Measurements from ENCODE around the gene POLE3. TPM values are rescaled to one million over a fixed set of nuclear protein-coding genes. Genes with fewer than 3 reads are reported as not detected.
"Not testable (repeated sequence)": the region's sequence is repeated elsewhere in the genome, so short reads cannot be mapped to it uniquely, and the experiment has no call there.

The POLE3 gene
- total RNA-seq, 1 experiment from 2014 or later = 105 TPM

- Histone ChIP-seq H3K79me2 (ENCODE audit: low read length) (no peaks in the 10 kb centered on the region), H3K9ac (ENCODE audit: low read length) (no peak overlapping the region), H3K4me3 (ENCODE audit: low read length) (no peak overlapping the region), H3K4me2 (ENCODE audit: low read depth, low read length, poor library complexity, severe bottlenecking) (no peak overlapping the region), H3K36me3 (ENCODE audit: insufficient read depth, low read length) (peaks cover 6% of the 10 kb centered on the region; the same call in 1 of the 2 replicates), H3K4me1 (ENCODE audit: low read length) (no peaks in the 10 kb centered on the region), H3K9me2 (replicated peaks; ENCODE audit: insufficient read depth, low read length) (no peaks in the 10 kb centered on the region), H3K9me3 (ENCODE audit: low read length) (no peaks in the 10 kb centered on the region), H2AFZ (ENCODE audit: low read length) (no peak overlapping the region), H3K27me3 (ENCODE audit: low read length) (no peaks in the 10 kb centered on the region), H4K20me1 (ENCODE audit: insufficient read depth, low read depth, low read length) (no peaks in the 10 kb centered on the region), H3K27ac (ENCODE audit: low read length) (no peak overlapping the region)
- DNase-seq = no peak
Measured at GRCh38 chr9:113387560-113388230, 22.8 kb downstream of the POLE3 start.

DNA sequence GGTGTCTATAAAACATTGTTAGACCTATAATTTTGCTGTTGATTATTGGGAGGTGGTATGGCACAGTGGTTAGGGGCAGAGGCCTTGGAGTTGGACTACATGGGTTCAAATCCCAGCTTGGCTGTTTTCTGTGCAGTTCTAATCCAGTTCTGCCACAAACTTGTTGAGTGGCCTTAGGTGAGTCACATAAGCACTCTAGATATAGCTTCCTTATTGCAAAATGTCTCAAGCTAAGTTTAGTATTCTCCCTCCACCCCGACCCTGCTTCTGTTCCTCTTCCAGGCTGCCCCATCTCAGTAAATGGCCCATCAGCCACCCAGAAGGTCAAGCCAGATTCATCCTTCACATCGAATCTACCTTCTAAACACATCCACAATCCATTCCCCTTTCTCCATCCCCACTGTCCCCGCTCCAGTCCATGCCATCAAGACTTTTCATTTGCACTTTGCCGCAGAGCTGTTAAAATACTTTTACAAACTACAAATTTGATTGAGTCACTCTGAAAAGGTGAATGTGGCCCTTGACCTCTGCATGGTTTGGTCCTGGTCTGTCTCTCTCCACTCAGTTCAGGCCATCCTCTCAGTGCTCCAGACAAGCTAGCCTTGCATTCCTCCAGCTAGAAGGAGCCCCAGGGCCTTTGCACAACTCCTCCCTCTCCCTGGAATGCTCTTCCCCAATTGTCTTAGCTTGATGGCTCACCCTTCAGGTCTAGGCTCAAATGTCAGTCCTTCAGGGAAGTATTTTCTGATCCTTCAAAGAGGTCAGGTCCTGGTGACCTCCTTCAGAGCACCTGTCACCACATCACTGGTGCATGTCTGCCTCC, 23.7 kb downstream of the POLE3 start:
- Histone ChIP-seq H3K79me2 (ENCODE audit: low read length) (no peaks in the 10 kb centered on the region), H3K27me3 (ENCODE audit: low read length) (no peaks in the 10 kb centered on the region), H3K4me1 (ENCODE audit: low read length) (no peaks in the 10 kb centered on the region), H3K4me2 (ENCODE audit: low read depth, low read length, poor library complexity, severe bottlenecking) (no peak overlapping the region), H3K9me3 (ENCODE audit: low read length) (no peaks in the 10 kb centered on the region), H3K27ac (ENCODE audit: low read length) (no peak overlapping the region), H2AFZ (ENCODE audit: low read length) (no peak overlapping the region), H4K20me1 (ENCODE audit: insufficient read depth, low read depth, low read length) (no peaks in the 10 kb centered on the region), H3K9ac (ENCODE audit: low read length) (no peak overlapping the region), H3K4me3 (ENCODE audit: low read length) (no peak overlapping the region), H3K9me2 (replicated peaks; ENCODE audit: insufficient read depth, low read length) (no peaks in the 10 kb centered on the region), H3K36me3 (ENCODE audit: insufficient read depth, low read length) (peaks cover 6% of the 10 kb centered on the region; the same call in 1 of the 2 replicates)
- no peak for DNase-seq

DNA sequence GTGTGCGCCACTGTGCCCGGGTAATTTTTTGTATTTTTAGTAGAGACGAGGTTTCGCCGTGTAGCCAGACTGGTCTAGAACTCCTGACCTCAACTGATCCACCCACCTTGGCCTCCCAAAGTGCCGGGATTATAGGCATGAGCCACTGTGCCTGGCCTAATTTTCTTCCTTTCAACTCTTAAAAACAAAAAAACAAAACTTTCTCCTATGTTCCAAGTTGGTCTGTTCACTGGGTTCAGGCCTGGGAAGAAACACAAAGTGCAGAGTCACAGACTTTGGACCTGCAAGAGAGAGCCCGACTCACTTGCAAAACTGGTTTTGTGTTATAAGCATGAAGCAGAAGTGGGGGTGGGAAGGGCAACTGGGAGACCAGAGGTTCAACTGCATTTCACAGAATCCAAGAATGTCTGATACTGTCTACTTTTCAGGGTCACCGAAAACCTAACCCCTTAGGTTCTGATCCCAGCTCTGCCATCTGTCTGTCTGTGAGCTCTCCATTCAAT, 28.5 kb downstream of the POLE3 start:
- no peaks in the 10 kb centered on the region for H4K20me1 ChIP-seq (ENCODE audit: insufficient read depth, low read depth, low read length)
- no peak overlapping the region for H3K27ac ChIP-seq (ENCODE audit: low read length)
- H3K4me2 ChIP-seq (ENCODE audit: low read depth, low read length, poor library complexity, severe bottlenecking) = no peak overlapping the region
- DNase-seq = no peak
- H3K4me3 ChIP-seq (ENCODE audit: low read length) = no peak overlapping the region
- H3K9ac ChIP-seq (ENCODE audit: low read length) = no peak overlapping the region
- no peak overlapping the region for H2AFZ ChIP-seq (ENCODE audit: low read length)
- no peaks in the 10 kb centered on the region for H3K79me2 ChIP-seq (ENCODE audit: low read length)
- H3K36me3 ChIP-seq (ENCODE audit: insufficient read depth, low read length) = no peaks in the 10 kb centered on the region
- peaks cover 7% of the 10 kb centered on the region; the same call in 1 of the 2 replicates for H3K4me1 ChIP-seq (ENCODE audit: low read length)
- no peaks in the 10 kb centered on the region for H3K9me2 ChIP-seq (replicated peaks; ENCODE audit: insufficient read depth, low read length)
- no peaks in the 10 kb centered on the region for H3K27me3 ChIP-seq (ENCODE audit: low read length)
- no peaks in the 10 kb centered on the region for H3K9me3 ChIP-seq (ENCODE audit: low read length)

GRCh38 chr9:113381441-113381840, 29.0 kb downstream of the POLE3 start:
- not testable (repeated sequence) for H3K27ac ChIP-seq (ENCODE audit: low read length); H3K27me3 ChIP-seq (ENCODE audit: low read length); H3K4me3 ChIP-seq (ENCODE audit: low read length); H3K4me1 ChIP-seq (ENCODE audit: low read length); DNase-seq; H3K36me3 ChIP-seq (ENCODE audit: insufficient read depth, low read length); H2AFZ ChIP-seq (ENCODE audit: low read length); H4K20me1 ChIP-seq (ENCODE audit: insufficient read depth, low read depth, low read length); H3K9me2 ChIP-seq (replicated peaks; ENCODE audit: insufficient read depth, low read length); H3K9me3 ChIP-seq (ENCODE audit: low read length); H3K9ac ChIP-seq (ENCODE audit: low read length); H3K79me2 ChIP-seq (ENCODE audit: low read length); H3K4me2 ChIP-seq (ENCODE audit: low read depth, low read length, poor library complexity, severe bottlenecking)

GRCh38 chr9:113380869-113381378, 29.6 kb downstream of the POLE3 start:
- no peaks in the 10 kb centered on the region for H3K79me2 ChIP-seq (ENCODE audit: low read length)
- H3K9me3 ChIP-seq (ENCODE audit: low read length) = no peaks in the 10 kb centered on the region
- H2AFZ ChIP-seq (ENCODE audit: low read length) = no peak overlapping the region
- H3K4me3 ChIP-seq (ENCODE audit: low read length) = no peak overlapping the region
- H3K9ac ChIP-seq (ENCODE audit: low read length) = no peak overlapping the region
- H3K4me1 ChIP-seq (ENCODE audit: low read length) = peaks cover 8% of the 10 kb centered on the region
- H3K27ac ChIP-seq (ENCODE audit: low read length) = no peak overlapping the region
- no peak for DNase-seq
- no peaks in the 10 kb centered on the region for H3K9me2 ChIP-seq (replicated peaks; ENCODE audit: insufficient read depth, low read length)
- no peaks in the 10 kb centered on the region for H4K20me1 ChIP-seq (ENCODE audit: insufficient read depth, low read depth, low read length)
- no peak overlapping the region for H3K4me2 ChIP-seq (ENCODE audit: low read depth, low read length, poor library complexity, severe bottlenecking)
- no peaks in the 10 kb centered on the region for H3K27me3 ChIP-seq (ENCODE audit: low read length)
- H3K36me3 ChIP-seq (ENCODE audit: insufficient read depth, low read length) = no peaks in the 10 kb centered on the region

GRCh38 chr9:113379829-113380210, 30.7 kb downstream of the POLE3 start:
- not testable (repeated sequence) for H3K9me2 ChIP-seq (replicated peaks; ENCODE audit: insufficient read depth, low read length); H3K36me3 ChIP-seq (ENCODE audit: insufficient read depth, low read length); H3K79me2 ChIP-seq (ENCODE audit: low read length); H2AFZ ChIP-seq (ENCODE audit: low read length); H3K27me3 ChIP-seq (ENCODE audit: low read length); H3K27ac ChIP-seq (ENCODE audit: low read length); H3K4me3 ChIP-seq (ENCODE audit: low read length); H3K9ac ChIP-seq (ENCODE audit: low read length); H3K9me3 ChIP-seq (ENCODE audit: low read length); DNase-seq; H3K4me2 ChIP-seq (ENCODE audit: low read depth, low read length, poor library complexity, severe bottlenecking); H4K20me1 ChIP-seq (ENCODE audit: insufficient read depth, low read depth, low read length)
- H3K4me1 ChIP-seq (ENCODE audit: low read length) = peaks cover 13% of the 10 kb centered on the region

DNA sequence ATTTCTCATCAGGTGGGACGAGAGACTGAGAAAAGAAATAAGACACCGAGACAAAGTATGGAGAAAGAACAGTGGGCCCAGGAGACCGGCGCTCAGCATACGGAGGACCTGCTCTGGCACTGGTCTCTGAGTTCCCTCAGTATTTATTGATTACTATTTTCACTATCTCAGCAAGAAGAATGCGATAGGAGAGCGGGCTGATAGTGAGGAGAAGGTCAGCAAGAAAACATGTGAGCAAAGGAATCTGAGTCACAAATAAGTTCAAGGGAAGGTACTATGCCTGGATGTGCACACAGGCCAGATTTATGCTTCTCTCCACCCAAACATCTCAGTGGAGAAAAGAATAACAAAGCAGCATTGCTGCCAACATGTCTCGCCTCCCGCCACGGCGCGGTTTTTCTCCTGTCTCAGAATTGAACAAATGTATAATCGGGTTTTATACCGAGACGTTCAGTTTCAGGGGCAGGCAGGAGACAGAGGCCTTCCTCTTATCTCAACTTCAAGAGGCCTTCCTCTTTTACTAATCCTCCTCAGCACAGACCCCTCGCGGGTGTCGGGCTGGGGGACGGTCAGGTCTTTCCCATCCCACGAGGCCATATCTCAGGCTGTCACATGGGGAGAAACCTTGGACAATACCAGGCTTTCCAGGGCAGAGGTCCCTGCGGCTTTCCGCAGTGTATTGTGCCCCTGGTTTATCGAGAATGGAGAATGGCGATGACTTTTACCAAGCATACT, 31.2 kb downstream of the POLE3 start:
- not testable (repeated sequence) for H3K79me2 ChIP-seq (ENCODE audit: low read length); H3K9ac ChIP-seq (ENCODE audit: low read length); H3K4me2 ChIP-seq (ENCODE audit: low read depth, low read length, poor library complexity, severe bottlenecking); H3K27ac ChIP-seq (ENCODE audit: low read length); DNase-seq; H3K36me3 ChIP-seq (ENCODE audit: insufficient read depth, low read length); H3K27me3 ChIP-seq (ENCODE audit: low read length); H2AFZ ChIP-seq (ENCODE audit: low read length); H3K9me3 ChIP-seq (ENCODE audit: low read length); H4K20me1 ChIP-seq (ENCODE audit: insufficient read depth, low read depth, low read length); H3K4me3 ChIP-seq (ENCODE audit: low read length); H3K9me2 ChIP-seq (replicated peaks; ENCODE audit: insufficient read depth, low read length)
- H3K4me1 ChIP-seq (ENCODE audit: low read length) = peaks cover 13% of the 10 kb centered on the region
